Subcutaneous preadipocyte (primary cell): ENCODE data around the gene ERCC6L2. TPM values are rescaled to one million over a fixed set of nuclear protein-coding genes. Genes with fewer than 3 reads are reported as not detected.

Experiments
- small RNA-seq: library from RNA; depleted of rRNA; stranded (forward); fragments of <200 nt; gene quantifications from one replicate; pipeline ENCODE3, GENCODE V24; 2012
- total RNA-seq: library from RNA; depleted of rRNA; stranded (reverse); fragments of >200 nt; gene quantifications from 2 replicates; pipeline ENCODE4 v1.2.3, GENCODE V29; 2012

Gene ERCC6L2, protein sequence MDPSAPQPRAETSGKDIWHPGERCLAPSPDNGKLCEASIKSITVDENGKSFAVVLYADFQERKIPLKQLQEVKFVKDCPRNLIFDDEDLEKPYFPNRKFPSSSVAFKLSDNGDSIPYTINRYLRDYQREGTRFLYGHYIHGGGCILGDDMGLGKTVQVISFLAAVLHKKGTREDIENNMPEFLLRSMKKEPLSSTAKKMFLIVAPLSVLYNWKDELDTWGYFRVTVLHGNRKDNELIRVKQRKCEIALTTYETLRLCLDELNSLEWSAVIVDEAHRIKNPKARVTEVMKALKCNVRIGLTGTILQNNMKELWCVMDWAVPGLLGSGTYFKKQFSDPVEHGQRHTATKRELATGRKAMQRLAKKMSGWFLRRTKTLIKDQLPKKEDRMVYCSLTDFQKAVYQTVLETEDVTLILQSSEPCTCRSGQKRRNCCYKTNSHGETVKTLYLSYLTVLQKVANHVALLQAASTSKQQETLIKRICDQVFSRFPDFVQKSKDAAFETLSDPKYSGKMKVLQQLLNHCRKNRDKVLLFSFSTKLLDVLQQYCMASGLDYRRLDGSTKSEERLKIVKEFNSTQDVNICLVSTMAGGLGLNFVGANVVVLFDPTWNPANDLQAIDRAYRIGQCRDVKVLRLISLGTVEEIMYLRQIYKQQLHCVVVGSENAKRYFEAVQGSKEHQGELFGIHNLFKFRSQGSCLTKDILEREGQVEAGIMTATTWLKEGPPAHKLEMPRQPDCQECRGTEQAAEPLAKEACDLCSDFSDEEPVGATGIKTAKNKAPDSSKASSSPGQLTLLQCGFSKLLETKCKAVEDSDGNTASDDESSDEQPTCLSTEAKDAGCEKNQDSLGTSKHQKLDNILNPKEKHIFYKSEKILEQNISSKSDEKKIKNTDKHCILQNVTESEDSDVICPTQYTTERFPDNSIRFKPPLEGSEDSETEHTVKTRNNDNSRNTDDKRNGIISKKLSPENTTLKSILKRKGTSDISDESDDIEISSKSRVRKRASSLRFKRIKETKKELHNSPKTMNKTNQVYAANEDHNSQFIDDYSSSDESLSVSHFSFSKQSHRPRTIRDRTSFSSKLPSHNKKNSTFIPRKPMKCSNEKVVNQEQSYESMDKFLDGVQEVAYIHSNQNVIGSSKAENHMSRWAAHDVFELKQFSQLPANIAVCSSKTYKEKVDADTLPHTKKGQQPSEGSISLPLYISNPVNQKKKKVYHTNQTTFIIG (N-terminal part only)
- total RNA-seq = 76.2 and 80.5 TPM in 2 replicates

DNA sequence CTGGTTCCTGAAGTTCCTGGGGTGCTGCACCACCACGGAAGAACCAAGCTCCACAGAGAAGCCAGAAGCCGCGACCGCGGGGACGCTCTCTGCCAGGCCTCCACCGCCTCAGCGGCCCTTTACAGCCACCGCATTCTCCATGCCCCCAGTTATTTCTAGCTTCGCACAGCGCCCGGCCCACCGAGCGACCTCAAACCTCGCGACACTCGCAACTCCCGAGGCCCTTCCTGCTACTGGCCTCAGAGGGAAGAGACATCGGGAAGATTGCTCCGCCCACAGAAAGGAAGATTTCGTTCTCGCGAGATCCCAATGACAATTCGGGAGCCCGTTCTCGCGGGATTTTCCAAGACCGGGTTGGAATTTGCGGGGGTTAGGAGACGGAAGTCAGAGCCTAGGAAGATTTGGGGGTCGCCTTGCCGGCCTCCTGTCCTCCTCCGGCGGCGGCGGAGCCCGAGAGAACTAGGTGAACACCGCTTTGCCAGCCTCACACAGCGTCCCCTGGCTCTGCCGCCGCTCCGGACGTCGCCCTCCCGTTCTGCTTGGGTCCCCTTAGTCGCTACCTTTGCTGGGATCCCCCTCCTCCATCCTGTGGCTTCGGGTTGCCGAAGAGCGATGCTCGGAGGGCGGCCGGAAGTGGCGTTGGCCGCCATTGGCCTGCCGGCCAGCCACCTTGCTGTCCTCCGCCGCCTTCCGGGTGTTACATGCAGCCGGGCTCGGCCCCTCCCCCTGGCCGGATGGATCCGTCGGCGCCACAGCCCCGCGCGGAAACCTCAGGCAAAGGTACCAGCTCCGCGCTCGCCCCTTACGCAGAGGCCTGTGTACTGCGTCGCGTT is at the start of gene ERCC6L2:
TSS of gene ERCC6L2 (plus strand) at position 387 of the 833 bp plus-strand sequence. CDS start at position 735, 348 bp downstream.

Small RNA genes lying within 50 kb of the gene (small RNA-seq; reads per million reads assigned to genes)
- 0.14 reads per million for gene RNA5SP289
- gene RNU2-46P = 2.2 reads per million, percentile 81 among the genes with 10 or more reads in this experiment
